22Rv1 (cell line): ENCODE measurements around the gene RAB34.

Source experiments
- H3K27ac ChIP-seq: fragments of 450-650 bp; 2 replicates; pipeline ENCODE4 v1.5.1; 2017
- CTCF ChIP-seq: fragments of 450-650 bp; IDR thresholded peaks from 2 replicates; pipeline ENCODE4 v1.5.1; 2017; ENCODE audit warnings: mild to moderate bottlenecking
- ZFX ChIP-seq: fragments of 450-650 bp; IDR thresholded peaks from 2 replicates; pipeline ENCODE4 v1.6.1; 2017; ENCODE audit warnings: antibody characterized with exemption, borderline replicate concordance

Gene RAB34

GRCh38 chr17:28723159-28723835 lies 5.6 kb upstream of the RAB34 start:
- H3K27ac ChIP-seq: peak overlapping the region; percentile 99
- TF ChIP-seq CTCF (no peak), ZFX (no peak)

- H3K27ac ChIP-seq: peak overlapping the region; percentile 99
- TF ChIP-seq ZFX: no peak
- no peak for TF ChIP-seq CTCF
Measured at GRCh38 chr17:28722417-28723158, 4.9 kb upstream of the RAB34 start.

DNA sequence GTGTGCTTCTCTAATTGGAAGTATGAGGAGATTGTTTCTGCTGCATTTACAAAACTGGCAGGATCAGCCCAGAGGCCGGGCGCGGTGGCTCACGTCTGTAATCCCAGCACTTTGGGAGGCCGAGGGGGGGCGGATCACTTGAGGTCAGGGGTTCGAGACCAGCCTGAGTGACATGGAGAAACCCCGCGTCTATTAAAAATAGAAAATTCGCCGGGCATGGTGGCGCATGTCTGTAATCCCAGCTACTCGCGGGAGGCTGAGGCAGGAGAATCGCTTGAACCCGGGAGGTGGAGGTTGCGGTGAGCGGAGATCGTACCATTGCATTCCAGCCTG lies 3.3 kb upstream of the RAB34 start:
- peak overlapping the region; percentile 99 for H3K27ac ChIP-seq

DNA sequence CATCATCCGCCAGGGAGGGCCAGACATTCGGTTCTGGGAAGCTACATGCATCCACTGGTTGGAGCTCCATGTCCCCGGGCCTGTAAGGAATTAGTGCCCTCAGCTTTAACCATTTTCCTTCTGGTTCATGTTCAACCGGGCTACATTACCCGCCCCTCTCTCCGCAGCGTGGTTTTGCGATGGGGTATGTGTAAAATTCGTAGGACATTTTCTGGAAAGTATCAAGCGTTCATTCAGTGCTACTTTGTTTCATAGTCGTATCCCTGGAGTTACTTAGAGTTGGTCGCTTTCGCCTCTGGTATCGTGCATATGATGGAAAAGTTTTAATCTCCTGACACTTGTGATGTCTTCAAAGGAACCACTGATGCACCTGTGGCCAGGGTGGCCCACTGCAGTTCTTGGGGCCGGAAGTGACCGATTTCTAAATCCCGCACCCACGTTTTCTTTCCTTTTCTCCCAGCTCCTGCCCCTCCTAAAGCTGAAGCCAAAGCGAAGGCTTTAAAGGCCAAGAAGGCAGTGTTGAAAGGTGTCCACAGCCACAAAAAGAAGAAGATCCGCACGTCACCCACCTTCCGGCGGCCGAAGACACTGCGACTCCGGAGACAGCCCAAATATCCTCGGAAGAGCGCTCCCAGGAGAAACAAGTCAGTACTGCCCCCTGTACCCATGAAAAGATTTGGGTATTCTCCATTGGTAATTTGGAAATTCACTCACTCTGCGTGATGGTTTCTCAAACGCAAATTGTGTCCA lies 2.8 kb upstream of the RAB34 start:
- H3K27ac ChIP-seq: peak overlapping the region; percentile 99
- TF ChIP-seq CTCF: peak; percentile 42
- TF ChIP-seq ZFX: no peak

- peak overlapping the region; percentile 99 for H3K27ac ChIP-seq
- TF ChIP-seq ZFX (no peak), CTCF (no peak)
Measured at GRCh38 chr17:28719021-28719433, 1.4 kb upstream of the RAB34 start.

DNA sequence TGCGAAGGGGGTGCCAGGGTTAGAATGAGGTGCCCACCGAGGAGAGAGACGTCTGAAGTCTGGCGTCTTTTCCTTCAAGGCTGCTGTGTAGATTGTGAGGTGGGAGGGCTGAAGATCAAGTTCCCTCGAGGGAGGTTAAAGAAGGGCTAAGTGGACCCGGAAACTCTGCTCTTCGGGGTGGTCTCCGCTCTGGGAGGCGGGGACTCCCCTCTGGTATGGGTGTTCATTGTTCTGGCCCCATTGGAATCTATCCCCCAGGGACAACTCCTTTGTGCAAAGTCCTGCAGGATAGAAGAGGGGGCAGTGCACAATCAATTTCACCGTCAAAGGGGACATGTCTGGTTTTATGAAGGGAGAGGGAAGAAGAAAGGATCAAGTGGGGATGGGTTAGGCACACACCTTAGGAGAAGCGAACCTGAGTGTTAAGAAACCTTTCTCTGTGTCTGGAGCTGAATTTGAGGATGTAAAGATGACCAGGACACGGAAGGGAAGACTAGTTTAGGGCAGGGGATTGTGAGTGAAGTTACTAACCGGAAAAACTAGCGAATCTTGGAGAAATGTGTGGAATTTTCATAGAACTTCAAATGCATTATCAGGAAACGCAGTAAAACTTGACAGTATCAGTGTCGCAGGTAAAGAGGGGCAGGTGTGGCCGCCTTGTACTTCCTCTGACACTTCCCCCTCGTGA lies 809 bp upstream of the RAB34 start:
- H3K27ac ChIP-seq: peak overlapping the region; percentile 99

More for the DNA sequence above, 809 bp upstream of the RAB34 start:
- TF ChIP-seq CTCF: no peak
- no peak for TF ChIP-seq ZFX
